Astrocyte of the cerebellum (primary cell): Measurements from ENCODE around the gene MAP2K2.

Experiments used
- DNase-seq: peaks from one replicate; pipeline ENCODE4 v3.0.0-alpha.2; 2011; ENCODE audit warnings: low read depth
- H3K4me3 ChIP-seq: 2 replicates; pipeline ENCODE4 v1.5.1; 2011; ENCODE audit warnings: mild to moderate bottlenecking, low read depth, low read length, moderate library complexity
- CTCF ChIP-seq: IDR thresholded peaks from 2 replicates; pipeline ENCODE4 v1.5.1; 2012; ENCODE audit warnings: low read length, low read depth, moderate library complexity, mild to moderate bottlenecking; ENCODE audit errors: missing control alignments
- in situ Hi-C: cut with HindIII; loops from 2 replicates; pipeline ENCODE4 v1.10.0; 2017; ENCODE audit warnings: low sequenced_read_pairs

MAP2K2 gene

GRCh38 chr19:4115818-4116385 is 8.0 kb downstream of the MAP2K2 start:
- in situ Hi-C loops, result no loop called here
- no peak for TF ChIP-seq CTCF
- no peak for DNase-seq
- no peak overlapping the region for H3K4me3 ChIP-seq

- in situ Hi-C loops, result no loop called here
- DNase-seq, result no peak
- no peak overlapping the region for H3K4me3 ChIP-seq
- TF ChIP-seq CTCF, result no peak
These were observed 8.7 kb downstream of the MAP2K2 start for GRCh38 chr19:4115050-4115817.

- in situ Hi-C loops, result no loop called here
- no peak overlapping the region for H3K4me3 ChIP-seq
- TF ChIP-seq CTCF, result no peak
- no peak for DNase-seq
These were observed 9.7 kb downstream of the MAP2K2 start for GRCh38 chr19:4114181-4114580.

- no peak overlapping the region for H3K4me3 ChIP-seq
- in situ Hi-C loops, result no loop called here
- TF ChIP-seq CTCF, result no peak
- DNase-seq, result no peak
These were observed 10.4 kb downstream of the MAP2K2 start for GRCh38 chr19:4113398-4114088.

GRCh38 chr19:4112367-4112766 is 11.6 kb downstream of the MAP2K2 start:
- no peak overlapping the region for H3K4me3 ChIP-seq
- TF ChIP-seq CTCF, result no peak
- in situ Hi-C loops, result no loop called here
- DNase-seq, result no peak

GRCh38 chr19:4109626-4109945 is 14.3 kb downstream of the MAP2K2 start:
- in situ Hi-C loops, result no loop called here
- TF ChIP-seq CTCF, result no peak
- DNase-seq, result no peak
- H3K4me3 ChIP-seq, result no peak overlapping the region
